Smooth muscle cell (in vitro differentiated cells): ENCODE data around the gene TMCO4. TPM values are rescaled to one million over a fixed set of nuclear protein-coding genes. Genes with fewer than 3 reads are reported as not detected.
"Not testable (repeated sequence)": the region's sequence is repeated elsewhere in the genome, so short reads cannot be mapped to it uniquely, and the experiment has no call there.

Experiments
- DNase-seq: peaks from one replicate; lab custom pipeline; 2025; ENCODE audit not compliant: unreplicated experiment; lab: John Stamatoyannopoulos, UW
- H2AFZ ChIP-seq: fragments of 200-600 bp; sonication (generic); 2 replicates; pipeline ENCODE4 v1.6.0; 2016; ENCODE audit warnings: antibody characterized with exemption, low read depth, mild to moderate bottlenecking
- H3F3A ChIP-seq: fragments of 200-600 bp; sonication (generic); 2 replicates; pipeline ENCODE4 v1.6.0; 2017; ENCODE audit warnings: antibody characterized with exemption, low read depth
- H3K27ac ChIP-seq: fragments of 200-600 bp; sonication (generic); 2 replicates; pipeline ENCODE4 v1.5.1; 2016; ENCODE audit warnings: low read depth, mild to moderate bottlenecking
- H3K27me3 ChIP-seq: fragments of 200-600 bp; sonication (generic); 2 replicates; pipeline ENCODE4 v1.6.1; 2016; ENCODE audit warnings: low read depth, mild to moderate bottlenecking
- H3K36me3 ChIP-seq: fragments of 200-600 bp; sonication (generic); 2 replicates; pipeline ENCODE4 v1.5.1; 2016; ENCODE audit warnings: low read depth
- H3K4me1 ChIP-seq: fragments of 200-600 bp; sonication (generic); 2 replicates; pipeline ENCODE4 v1.5.1; 2016; ENCODE audit warnings: low read depth
- H3K4me2 ChIP-seq: fragments of 200-600 bp; sonication (generic); 2 replicates; pipeline ENCODE4 v1.6.0; 2016; ENCODE audit warnings: mild to moderate bottlenecking
- H3K4me3 ChIP-seq: fragments of 200-600 bp; sonication (generic); 2 replicates; pipeline ENCODE4 v1.5.1; 2016; ENCODE audit warnings: mild to moderate bottlenecking
- H3K79me2 ChIP-seq: fragments of 200-600 bp; sonication (generic); 2 replicates; pipeline ENCODE4 v1.6.0; 2016; ENCODE audit warnings: low read depth, mild to moderate bottlenecking
- H3K9ac ChIP-seq: fragments of 200-600 bp; sonication (generic); 2 replicates; pipeline ENCODE4 v1.6.0; 2016; ENCODE audit warnings: low read depth
- H3K9me3 ChIP-seq: fragments of 200-600 bp; sonication (generic); replicated peaks from 2 replicates; pipeline ENCODE4 v1.5.1; 2016; ENCODE audit warnings: low read depth
- H4K20me1 ChIP-seq: fragments of 200-600 bp; sonication (generic); 2 replicates; pipeline ENCODE4 v1.6.0; 2016; ENCODE audit warnings: low read depth
- WGBS: methylation state at CpG from one replicate; pipeline ENCODE4 v1.1.7; 2016; ENCODE audit warnings: low lambda C conversion rate; 5-methylcytosine and 5-hydroxymethylcytosine counted together
- polyA plus RNA-seq: library from polyadenylated mRNA; unstranded; fragments of >200 nt; fragmentation: Nextera tagmentation; extraction: Ambion mirVana; gene quantifications from 2 replicates; pipeline ENCODE4 v1.2.1, GENCODE V29; 2016
- total RNA-seq: library from RNA; depleted of rRNA; stranded (reverse); fragments of >200 nt; gene quantifications from 2 replicates; pipeline ENCODE4 v1.2.3, GENCODE V29; 2014
- TF ChIP-seq, protein P1 (sequence below): fragments of 200-600 bp; sonication (generic); IDR thresholded peaks from 2 replicates; pipeline ENCODE4 v1.5.1; 2017; ENCODE audit warnings: borderline replicate concordance, mild to moderate bottlenecking, antibody characterized with exemption; ENCODE audit not compliant: insufficient read depth, poor library complexity, severe bottlenecking

The TMCO4 gene
- total RNA-seq (5.4 and 6.9 TPM in 2 replicates), polyA plus RNA-seq (4.3 and 6.8 TPM in 2 replicates)

DNA sequence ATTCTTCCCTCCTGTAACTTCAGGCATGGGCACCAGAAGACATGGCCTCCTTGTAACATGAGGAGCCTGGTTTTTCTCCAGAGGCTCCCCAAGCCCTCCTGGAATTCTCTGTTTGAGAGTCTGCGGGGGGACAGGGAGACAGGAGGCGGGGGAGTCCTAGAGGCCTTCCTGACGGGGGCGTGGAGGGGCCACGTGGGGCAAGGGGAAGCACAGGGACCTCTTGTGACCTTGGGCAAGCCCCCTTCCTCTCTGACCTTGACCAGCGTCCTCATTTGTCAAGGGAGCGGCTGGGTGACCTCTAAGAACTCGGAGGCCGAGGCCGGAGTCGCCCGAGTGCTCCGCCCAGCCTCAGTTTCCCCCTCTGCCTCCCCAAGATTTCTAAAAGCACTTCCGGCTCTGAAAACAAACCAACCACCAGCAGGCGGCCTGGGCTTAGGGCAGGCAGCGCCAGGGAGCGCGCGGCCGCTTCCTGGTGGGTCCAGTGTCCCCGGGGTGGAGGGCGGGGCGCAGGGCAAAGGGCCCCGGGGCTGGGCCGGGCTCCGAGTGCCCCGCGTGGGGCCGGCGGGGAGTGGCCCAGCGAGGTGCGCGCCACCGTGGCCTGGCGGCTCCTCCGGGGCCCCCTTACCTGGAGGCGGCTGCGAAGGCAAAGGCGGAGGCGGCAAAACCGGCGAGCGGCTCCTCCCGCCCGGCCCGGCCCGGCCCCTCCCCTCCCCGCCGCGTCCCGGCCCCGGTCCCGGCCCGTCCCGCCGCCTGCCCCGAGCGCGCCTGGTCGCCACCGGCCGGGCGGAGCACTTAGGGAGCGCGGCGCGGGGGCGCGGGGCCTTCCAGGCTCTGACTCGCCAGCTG is at the start of gene TMCO4:
Gene TMCO4 (minus strand): TSS at position 687 of the 846 bp plus-strand sequence. CDS start 19,158 bp downstream, outside the sequence.
- Histone ChIP-seq H3K27me3 (no peaks in the 10 kb centered on the region), H3F3A (no peaks in the 10 kb centered on the region), H3K4me1 (peaks cover 6% of the 10 kb centered on the region), H3K4me2 (peak within 1 kb of the TSS; percentile 94), H3K27ac (no peak within 1 kb of the TSS), H3K79me2 (no peaks in the 10 kb centered on the region), H4K20me1 (no peaks in the 10 kb centered on the region), H3K9me3 (no peaks in the 10 kb centered on the region), H2AFZ (peak within 1 kb of the TSS; percentile 97), H3K36me3 (no peaks in the 10 kb centered on the region), H3K9ac (peak within 1 kb of the TSS; percentile 39), H3K4me3 (peak within 1 kb of the TSS; percentile 74)
- no peak for DNase-seq
- 13% methylated on average over 48 of the region's 70 CpGs for WGBS
- TF ChIP-seq, protein P1, sequence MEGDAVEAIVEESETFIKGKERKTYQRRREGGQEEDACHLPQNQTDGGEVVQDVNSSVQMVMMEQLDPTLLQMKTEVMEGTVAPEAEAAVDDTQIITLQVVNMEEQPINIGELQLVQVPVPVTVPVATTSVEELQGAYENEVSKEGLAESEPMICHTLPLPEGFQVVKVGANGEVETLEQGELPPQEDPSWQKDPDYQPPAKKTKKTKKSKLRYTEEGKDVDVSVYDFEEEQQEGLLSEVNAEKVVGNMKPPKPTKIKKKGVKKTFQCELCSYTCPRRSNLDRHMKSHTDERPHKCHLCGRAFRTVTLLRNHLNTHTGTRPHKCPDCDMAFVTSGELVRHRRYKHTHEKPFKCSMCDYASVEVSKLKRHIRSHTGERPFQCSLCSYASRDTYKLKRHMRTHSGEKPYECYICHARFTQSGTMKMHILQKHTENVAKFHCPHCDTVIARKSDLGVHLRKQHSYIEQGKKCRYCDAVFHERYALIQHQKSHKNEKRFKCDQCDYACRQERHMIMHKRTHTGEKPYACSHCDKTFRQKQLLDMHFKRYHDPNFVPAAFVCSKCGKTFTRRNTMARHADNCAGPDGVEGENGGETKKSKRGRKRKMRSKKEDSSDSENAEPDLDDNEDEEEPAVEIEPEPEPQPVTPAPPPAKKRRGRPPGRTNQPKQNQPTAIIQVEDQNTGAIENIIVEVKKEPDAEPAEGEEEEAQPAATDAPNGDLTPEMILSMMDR, result peak; percentile 23

DNA sequence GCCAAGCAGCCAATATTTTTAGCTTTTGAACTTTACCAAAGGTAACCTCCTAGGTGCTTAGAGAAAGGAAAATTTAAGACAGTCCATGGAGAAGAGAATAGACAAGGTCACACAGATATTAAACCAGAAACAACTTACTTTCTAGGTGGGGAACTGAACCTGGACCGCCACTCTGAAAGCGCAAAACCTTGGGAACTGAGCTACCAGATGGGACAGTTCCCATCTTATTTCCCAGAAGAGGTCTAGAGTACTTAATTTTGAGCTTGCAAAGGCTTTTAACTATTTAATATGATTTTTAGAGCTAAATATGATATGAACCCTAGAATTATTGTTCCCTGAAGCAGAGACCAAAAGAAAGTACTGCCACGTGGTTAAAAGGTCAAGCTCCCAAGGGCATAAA is 49.6 kb upstream of the TMCO4 start:
- not testable (repeated sequence) for H3K9me3 ChIP-seq, H3K4me1 ChIP-seq, H3K4me3 ChIP-seq, H3K27ac ChIP-seq, H3K4me2 ChIP-seq, H3K27me3 ChIP-seq, H3K36me3 ChIP-seq, H3K9ac ChIP-seq, H3K79me2 ChIP-seq, H2AFZ ChIP-seq, DNase-seq, H3F3A ChIP-seq, H4K20me1 ChIP-seq
- WGBS, result 94% methylated on average over 3 of the region's 3 CpGs

DNA sequence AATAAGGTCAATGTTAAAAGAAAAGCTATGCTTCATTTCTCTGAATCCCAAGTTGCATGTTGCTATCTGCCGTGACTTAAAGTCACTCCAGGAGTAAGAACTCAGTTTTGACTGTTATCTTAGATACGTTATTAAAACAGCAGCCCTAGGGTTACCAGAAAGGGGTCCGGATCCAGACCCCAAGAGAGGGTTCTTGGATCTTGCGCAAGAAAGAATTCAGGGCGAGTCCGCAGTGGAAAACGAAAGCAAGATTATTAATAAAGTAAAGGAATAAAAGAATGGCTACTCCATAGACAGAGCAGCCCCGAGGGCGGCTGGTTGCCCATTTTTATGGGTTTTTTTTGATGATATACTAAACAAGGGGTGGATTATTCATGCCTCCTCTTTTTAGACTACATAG is 47.6 kb upstream of the TMCO4 start:
- H3K4me2 ChIP-seq, H3K27ac ChIP-seq, H3K4me3 ChIP-seq, H2AFZ ChIP-seq, H3K79me2 ChIP-seq, DNase-seq, H4K20me1 ChIP-seq, H3K4me1 ChIP-seq, H3K27me3 ChIP-seq, H3K36me3 ChIP-seq, H3F3A ChIP-seq, H3K9me3 ChIP-seq, H3K9ac ChIP-seq: not testable (repeated sequence)
- 95% methylated on average over 9 of the region's 9 CpGs for WGBS

DNA sequence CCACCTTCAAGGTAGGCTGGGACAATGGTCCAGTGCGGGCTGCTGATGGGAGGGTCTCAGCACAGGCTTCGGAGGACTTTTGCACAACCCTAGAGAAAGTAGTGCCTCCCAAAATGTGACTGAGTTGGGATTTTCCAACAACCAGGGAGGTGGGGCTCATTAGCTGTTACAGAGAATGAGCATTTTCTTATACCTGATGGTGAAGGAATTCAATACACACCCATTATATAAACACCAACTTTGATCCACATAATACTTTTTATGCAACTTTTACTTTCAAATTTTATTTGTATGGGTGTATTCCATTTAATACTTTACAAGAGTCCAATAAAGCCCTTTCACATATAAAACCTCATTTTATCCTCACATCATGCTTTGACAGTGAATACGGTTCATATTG is 46.6 kb upstream of the TMCO4 start:
- 94% methylated on average over 3 of the region's 3 CpGs for WGBS
- H3K4me1 ChIP-seq, result no peaks in the 10 kb centered on the region
- no peak overlapping the region for H2AFZ ChIP-seq
- no peak overlapping the region for H3K27ac ChIP-seq
- no peak overlapping the region for H3K4me2 ChIP-seq
- no peak overlapping the region for H3K9ac ChIP-seq
- TF ChIP-seq, protein P1, result no peak
- no peak for DNase-seq
- no peaks in the 10 kb centered on the region for H3K79me2 ChIP-seq
- peaks cover 5% of the 10 kb centered on the region for H3K27me3 ChIP-seq
- no peaks in the 10 kb centered on the region for H3K9me3 ChIP-seq
- H3F3A ChIP-seq, result no peaks in the 10 kb centered on the region
- no peak overlapping the region for H3K4me3 ChIP-seq
- H3K36me3 ChIP-seq, result no peaks in the 10 kb centered on the region
- no peaks in the 10 kb centered on the region for H4K20me1 ChIP-seq
